Astrocyte (in vitro differentiated cells and primary cell): Measurements from ENCODE around the gene PGM5. TPM values are rescaled to one million over a fixed set of nuclear protein-coding genes. Genes with fewer than 3 reads are reported as not detected.

Experiments
- DNase-seq: peaks from one replicate; pipeline ENCODE4 v3.0.0-alpha.2; 2010; ENCODE audit warnings: low read depth
- FAIRE-seq: peaks from 2 replicates; lab custom pipeline; 2011; peaks lifted over from hg19 to GRCh38; lab: Jason Lieb, UNC
- H2AFZ ChIP-seq: 2 replicates; pipeline ENCODE4 v1.6.0; 2012; ENCODE audit warnings: low read depth, low read length, inconsistent platforms
- H3K27ac ChIP-seq: 2 replicates; pipeline ENCODE4 v1.5.1; 2011; ENCODE audit warnings: low read depth, low read length, inconsistent platforms
- H3K27me3 ChIP-seq: 2 replicates; pipeline ENCODE4 v1.6.0; 2011; ENCODE audit warnings: low read length, inconsistent platforms; ENCODE audit not compliant: insufficient read depth
- H3K36me3 ChIP-seq: 2 replicates; pipeline ENCODE4 v1.5.1; 2011; ENCODE audit warnings: low read length, inconsistent platforms; ENCODE audit not compliant: insufficient read depth
- H3K4me1 ChIP-seq: 2 replicates; pipeline ENCODE4 v1.5.1; 2011; ENCODE audit warnings: low read length, inconsistent platforms; ENCODE audit not compliant: insufficient read depth
- H3K4me2 ChIP-seq: 2 replicates; pipeline ENCODE4 v1.6.0; 2012; ENCODE audit warnings: low read length, inconsistent platforms
- H3K4me3 ChIP-seq: 2 replicates; pipeline ENCODE4 v1.5.1; 2011; ENCODE audit warnings: low read depth, mild to moderate bottlenecking, low read length, inconsistent platforms; ENCODE audit not compliant: insufficient read depth
- H3K79me2 ChIP-seq: 2 replicates; pipeline ENCODE4 v1.6.0; 2012; ENCODE audit warnings: mild to moderate bottlenecking, low read length, inconsistent platforms; ENCODE audit not compliant: insufficient read depth
- H3K9ac ChIP-seq: 2 replicates; pipeline ENCODE4 v1.6.0; 2012; ENCODE audit warnings: mild to moderate bottlenecking, low read length, inconsistent platforms
- H3K9me3 ChIP-seq: 2 replicates; pipeline ENCODE4 v1.5.1; 2012; ENCODE audit warnings: low read depth, mild to moderate bottlenecking, low read length, inconsistent platforms; ENCODE audit not compliant: insufficient read depth
- H4K20me1 ChIP-seq: 2 replicates; pipeline ENCODE4 v1.6.0; 2012; ENCODE audit warnings: low read length, inconsistent platforms; ENCODE audit not compliant: insufficient read depth
- H3K27ac Mint-ChIP-seq: one replicate; pipeline ENCODE4 v1.8.0; 2021; ENCODE audit warnings: mild to moderate bottlenecking, mixed read lengths; ENCODE audit not compliant: unreplicated experiment
- H3K27me3 Mint-ChIP-seq: one replicate; pipeline ENCODE4 v1.8.0; 2021; ENCODE audit warnings: low read depth, mixed read lengths; ENCODE audit not compliant: unreplicated experiment
- H3K36me3 Mint-ChIP-seq: one replicate; pipeline ENCODE4 v1.8.0; 2021; ENCODE audit warnings: low read depth, mixed read lengths; ENCODE audit not compliant: unreplicated experiment
- H3K4me1 Mint-ChIP-seq: one replicate; pipeline ENCODE4 v1.8.0; 2021; ENCODE audit warnings: low read depth, mixed read lengths; ENCODE audit not compliant: unreplicated experiment
- H3K4me3 Mint-ChIP-seq: one replicate; pipeline ENCODE4 v1.8.0; 2021; ENCODE audit warnings: mild to moderate bottlenecking, moderate library complexity, mixed read lengths; ENCODE audit not compliant: unreplicated experiment
- H3K9me3 Mint-ChIP-seq: one replicate; pipeline ENCODE4 v1.8.0; 2021; ENCODE audit warnings: mild to moderate bottlenecking, mixed read lengths; ENCODE audit not compliant: unreplicated experiment
- EZH2 ChIP-seq: IDR thresholded peaks from 2 replicates; pipeline ENCODE4 v1.6.1; 2012; ENCODE audit warnings: mild to moderate bottlenecking, low read length, inconsistent platforms; ENCODE audit not compliant: insufficient read depth
- total RNA-seq: library from RNA; stranded (reverse); gene quantifications from 2 replicates; pipeline ENCODE4 v1.2.1, GENCODE V29; 2021
- TF ChIP-seq, protein P1 (sequence below): IDR thresholded peaks from 2 replicates; pipeline ENCODE4 v1.5.1; 2011; ENCODE audit warnings: low read depth, mild to moderate bottlenecking, inconsistent platforms, low read length, moderate library complexity; ENCODE audit not compliant: insufficient read depth

Gene PGM5
- total RNA-seq, 1 donor from 2014 or later: 1.8 TPM

- Histone ChIP-seq H2AFZ (no peak overlapping the region), H3K79me2 (no peaks in the 10 kb centered on the region), H3K4me3 (no peak overlapping the region), H4K20me1 (no peaks in the 10 kb centered on the region), H3K9me3 (no peaks in the 10 kb centered on the region), H3K4me2 (no peak overlapping the region), H3K4me1 (peaks cover 4% of the 10 kb centered on the region), H3K36me3 (no peaks in the 10 kb centered on the region), H3K27ac (no peak overlapping the region), H3K9ac (no peak overlapping the region), H3K27me3 (no peaks in the 10 kb centered on the region)
- TF ChIP-seq, protein P1, sequence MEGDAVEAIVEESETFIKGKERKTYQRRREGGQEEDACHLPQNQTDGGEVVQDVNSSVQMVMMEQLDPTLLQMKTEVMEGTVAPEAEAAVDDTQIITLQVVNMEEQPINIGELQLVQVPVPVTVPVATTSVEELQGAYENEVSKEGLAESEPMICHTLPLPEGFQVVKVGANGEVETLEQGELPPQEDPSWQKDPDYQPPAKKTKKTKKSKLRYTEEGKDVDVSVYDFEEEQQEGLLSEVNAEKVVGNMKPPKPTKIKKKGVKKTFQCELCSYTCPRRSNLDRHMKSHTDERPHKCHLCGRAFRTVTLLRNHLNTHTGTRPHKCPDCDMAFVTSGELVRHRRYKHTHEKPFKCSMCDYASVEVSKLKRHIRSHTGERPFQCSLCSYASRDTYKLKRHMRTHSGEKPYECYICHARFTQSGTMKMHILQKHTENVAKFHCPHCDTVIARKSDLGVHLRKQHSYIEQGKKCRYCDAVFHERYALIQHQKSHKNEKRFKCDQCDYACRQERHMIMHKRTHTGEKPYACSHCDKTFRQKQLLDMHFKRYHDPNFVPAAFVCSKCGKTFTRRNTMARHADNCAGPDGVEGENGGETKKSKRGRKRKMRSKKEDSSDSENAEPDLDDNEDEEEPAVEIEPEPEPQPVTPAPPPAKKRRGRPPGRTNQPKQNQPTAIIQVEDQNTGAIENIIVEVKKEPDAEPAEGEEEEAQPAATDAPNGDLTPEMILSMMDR: no peak
- TF ChIP-seq EZH2: no peak
- Mint-ChIP-seq H3K4me1 (peaks cover 17% of the 10 kb centered on the region), H3K27ac (no peak overlapping the region), H3K36me3 (no peaks in the 10 kb centered on the region), H3K27me3 (peaks cover 24% of the 10 kb centered on the region), H3K9me3 (no peaks in the 10 kb centered on the region), H3K4me3 (no peak overlapping the region)
- DNase-seq (no peak), FAIRE-seq (no peak)
These were observed 145.9 kb downstream of the PGM5 start for GRCh38 chr9:68502279-68502678.

DNA sequence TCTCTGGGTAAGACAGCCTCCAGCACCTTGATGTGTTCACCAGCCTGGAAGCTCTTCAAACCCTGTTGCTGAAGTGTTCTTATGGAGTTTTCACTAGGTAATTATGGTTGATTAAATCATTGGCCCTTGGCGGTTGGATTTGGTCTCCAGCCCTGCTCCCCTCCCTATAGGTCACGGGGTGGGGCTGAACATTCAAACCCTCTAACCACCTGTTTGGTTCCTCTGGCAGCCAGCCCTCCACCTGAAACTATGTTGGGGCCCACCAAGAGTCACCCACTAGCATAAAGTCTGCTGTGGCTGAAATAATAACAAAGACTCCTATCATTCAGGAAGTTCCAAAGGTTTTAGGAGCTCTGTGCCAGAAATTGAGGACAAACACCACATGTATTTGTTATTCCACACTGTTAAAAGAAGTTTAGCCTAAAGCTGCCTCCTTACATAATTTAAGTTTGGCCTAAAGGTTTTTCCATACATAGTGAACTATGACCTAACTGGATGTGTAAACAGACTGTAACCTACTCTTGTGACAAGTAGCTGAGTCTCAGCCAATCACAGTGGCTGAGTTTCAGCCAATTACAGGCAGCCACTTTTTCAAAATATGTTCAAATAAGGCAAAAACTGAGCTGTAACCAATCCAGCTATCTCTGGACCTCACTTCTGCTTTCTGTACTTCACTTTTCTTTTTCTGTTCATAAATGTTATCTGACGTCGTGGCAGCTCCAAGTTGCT, 149.4 kb downstream of the PGM5 start:
- no peaks in the 10 kb centered on the region for H3K27me3 ChIP-seq
- FAIRE-seq: no peak
- Mint-ChIP-seq H3K36me3 (no peaks in the 10 kb centered on the region), H3K27me3 (peaks cover 27% of the 10 kb centered on the region), H3K4me3 (no peak overlapping the region), H3K27ac (no peak overlapping the region), H3K4me1 (peaks cover 9% of the 10 kb centered on the region), H3K9me3 (no peaks in the 10 kb centered on the region)
- DNase-seq: no peak
- no peaks in the 10 kb centered on the region for H4K20me1 ChIP-seq
- H3K36me3 ChIP-seq: no peaks in the 10 kb centered on the region
- no peak overlapping the region for H2AFZ ChIP-seq
- H3K9ac ChIP-seq: no peak overlapping the region
- H3K4me1 ChIP-seq: peaks cover 1% of the 10 kb centered on the region
- no peaks in the 10 kb centered on the region for H3K79me2 ChIP-seq
- no peaks in the 10 kb centered on the region for H3K9me3 ChIP-seq
- TF ChIP-seq EZH2: no peak
- TF ChIP-seq, protein P1: no peak
- H3K4me2 ChIP-seq: no peak overlapping the region
- no peak overlapping the region for H3K27ac ChIP-seq
- H3K4me3 ChIP-seq: no peak overlapping the region

- H3K36me3 Mint-ChIP-seq: no peaks in the 10 kb centered on the region
- H2AFZ ChIP-seq: no peak overlapping the region
These were observed 150.1 kb downstream of the PGM5 start for GRCh38 chr9:68506551-68506950.

More at GRCh38 chr9:68506551-68506950, 150.1 kb downstream of the PGM5 start:
- no peak overlapping the region for H3K4me3 Mint-ChIP-seq
- no peak overlapping the region for H3K27ac Mint-ChIP-seq
- H3K27ac ChIP-seq: no peak overlapping the region
- no peaks in the 10 kb centered on the region for H3K9me3 Mint-ChIP-seq
- no peak overlapping the region for H3K4me3 ChIP-seq
- no peak overlapping the region for H3K9ac ChIP-seq
- no peaks in the 10 kb centered on the region for H3K4me1 ChIP-seq
- peaks cover 2% of the 10 kb centered on the region for H3K4me1 Mint-ChIP-seq
- H3K27me3 Mint-ChIP-seq: peaks cover 27% of the 10 kb centered on the region
- no peak for FAIRE-seq
- no peak overlapping the region for H3K4me2 ChIP-seq
- no peaks in the 10 kb centered on the region for H4K20me1 ChIP-seq
- no peaks in the 10 kb centered on the region for H3K36me3 ChIP-seq
- H3K79me2 ChIP-seq: no peaks in the 10 kb centered on the region
- no peaks in the 10 kb centered on the region for H3K27me3 ChIP-seq
- no peak for DNase-seq
- TF ChIP-seq, protein P1: no peak
- no peak for TF ChIP-seq EZH2
- no peaks in the 10 kb centered on the region for H3K9me3 ChIP-seq
